Activated CD4-positive, alpha-beta T cell treated with anti-CD3 and anti-CD28 coated beads, Interleukin-2, amount 50 U/mL, for 4 hours (primary cell): ENCODE measurements around the gene IMPDH1.

Experiments used
- DNase-seq, 2 experiments: peaks; one replicate each; pipeline ENCODE4 v3.0.0-alpha.2; 2020

IMPDH1 gene

DNA sequence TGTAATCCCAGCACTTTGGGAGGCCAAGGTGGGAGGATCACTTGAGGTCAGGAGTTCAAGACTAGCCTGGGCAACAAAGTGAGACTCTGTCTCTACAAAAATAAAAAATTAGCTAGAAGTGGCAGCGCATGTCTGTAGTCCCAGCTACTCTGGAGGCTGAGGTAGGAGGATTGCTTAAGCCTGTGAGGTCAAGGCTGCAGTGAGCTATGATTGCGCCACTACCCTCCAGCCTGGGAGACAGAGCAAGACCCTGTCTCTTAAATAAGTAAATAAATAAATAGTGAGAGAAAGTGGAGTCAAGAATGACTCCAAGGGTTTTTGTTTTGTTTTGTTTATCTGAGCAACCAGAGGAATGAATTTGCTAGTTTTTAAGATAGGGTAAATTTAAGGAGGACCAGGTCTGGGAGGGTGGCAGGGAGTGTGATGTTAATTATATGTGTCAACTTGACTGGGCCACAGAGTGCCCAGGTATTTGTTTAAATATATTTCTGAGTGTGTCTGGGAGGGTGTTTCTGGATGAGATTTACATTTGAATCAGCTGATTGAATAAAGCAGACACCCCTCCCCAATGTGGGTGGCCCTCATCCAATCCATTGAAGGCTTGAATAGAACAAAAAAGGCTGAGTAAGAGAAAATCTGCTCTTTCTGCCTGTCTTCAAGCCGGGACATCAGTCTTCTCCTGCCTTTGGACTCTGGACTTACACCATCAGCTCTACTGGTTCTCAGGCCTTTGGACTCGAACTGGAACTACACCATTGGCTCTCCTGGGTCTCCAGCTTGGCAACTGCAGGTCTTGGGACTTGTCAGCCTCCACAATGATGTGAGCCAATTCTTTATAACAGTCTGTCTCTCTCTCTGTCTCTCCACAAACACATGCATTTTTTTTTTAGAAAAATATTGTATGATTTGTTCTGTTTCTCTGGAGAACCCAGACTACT lies 23.5 kb downstream of the IMPDH1 start:
- no peak for DNase-seq

DNA sequence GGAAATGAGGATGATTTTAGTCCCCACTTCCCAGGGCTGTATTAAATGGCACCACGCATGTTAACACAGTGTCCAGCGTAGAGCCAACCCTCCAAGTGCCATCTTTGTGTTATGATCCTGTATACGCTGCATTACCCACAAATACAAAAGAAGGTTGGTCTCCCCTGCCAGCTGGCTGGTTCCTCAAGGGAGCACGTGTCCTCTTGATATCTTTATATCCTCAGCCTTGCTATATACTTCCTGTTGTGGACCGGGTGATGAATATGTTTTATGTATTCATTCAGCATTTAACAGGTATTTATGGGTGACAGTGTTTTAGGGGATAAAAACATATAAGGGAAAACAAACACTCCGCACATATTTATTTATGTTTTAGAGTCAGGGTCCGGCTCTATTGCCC lies 25.1 kb downstream of the IMPDH1 start:
- DNase-seq, result no peak

DNA sequence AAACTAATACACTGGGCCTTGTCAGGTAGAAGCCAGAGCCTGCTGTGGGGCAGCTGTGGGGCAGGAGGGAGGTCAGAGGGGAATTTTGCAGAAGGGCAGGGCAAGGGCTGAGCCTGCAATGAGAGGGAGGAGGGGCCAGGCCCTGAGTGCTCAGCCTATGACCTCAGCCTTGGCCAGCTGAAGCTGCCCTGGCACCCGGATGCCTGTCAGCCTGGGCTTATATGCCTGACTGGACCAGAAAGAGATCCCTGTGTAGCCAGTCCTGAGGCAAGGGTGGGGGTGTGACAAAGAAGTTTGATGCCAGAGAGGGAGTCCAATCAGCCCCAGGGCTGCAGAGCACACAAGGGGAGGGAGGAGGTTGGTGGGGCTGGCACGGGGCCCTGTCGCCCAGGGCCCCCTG lies 26.0 kb downstream of the IMPDH1 start:
- DNase-seq, result no peak

DNA sequence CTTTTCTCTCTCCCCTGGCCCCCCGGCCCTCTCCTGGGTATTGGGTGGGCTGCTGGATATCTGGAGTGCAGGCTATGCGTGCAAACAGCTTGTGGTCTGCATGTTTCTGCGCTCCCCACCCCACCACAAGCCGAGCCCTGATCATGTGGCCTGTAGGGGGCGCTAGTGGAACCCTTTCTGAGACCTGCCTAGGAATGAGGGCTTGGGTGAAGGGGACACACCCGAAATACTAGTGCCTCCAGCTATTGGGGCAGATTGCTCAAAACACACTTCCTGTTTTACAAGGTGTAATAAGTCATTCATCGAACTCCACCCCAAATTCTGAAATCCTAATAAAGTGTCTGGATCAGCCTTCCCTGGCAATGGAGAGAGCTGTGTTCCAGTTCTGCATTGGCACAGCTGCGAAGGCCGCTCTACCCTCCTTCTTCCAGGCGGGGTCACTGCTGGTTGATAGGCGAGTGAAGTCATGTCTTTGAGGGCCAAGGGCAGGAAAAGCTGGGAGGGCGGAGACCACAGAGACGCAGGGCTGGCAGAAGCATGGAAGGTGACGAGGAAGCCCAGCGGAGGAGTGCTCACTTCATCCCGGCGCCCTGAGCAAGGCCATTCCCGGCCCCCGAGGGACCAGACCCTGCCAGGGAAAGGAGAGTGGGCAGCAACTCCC lies 28.5 kb downstream of the IMPDH1 start:
- peak in 1 of 2 experiments; percentile 26 for DNase-seq

DNA sequence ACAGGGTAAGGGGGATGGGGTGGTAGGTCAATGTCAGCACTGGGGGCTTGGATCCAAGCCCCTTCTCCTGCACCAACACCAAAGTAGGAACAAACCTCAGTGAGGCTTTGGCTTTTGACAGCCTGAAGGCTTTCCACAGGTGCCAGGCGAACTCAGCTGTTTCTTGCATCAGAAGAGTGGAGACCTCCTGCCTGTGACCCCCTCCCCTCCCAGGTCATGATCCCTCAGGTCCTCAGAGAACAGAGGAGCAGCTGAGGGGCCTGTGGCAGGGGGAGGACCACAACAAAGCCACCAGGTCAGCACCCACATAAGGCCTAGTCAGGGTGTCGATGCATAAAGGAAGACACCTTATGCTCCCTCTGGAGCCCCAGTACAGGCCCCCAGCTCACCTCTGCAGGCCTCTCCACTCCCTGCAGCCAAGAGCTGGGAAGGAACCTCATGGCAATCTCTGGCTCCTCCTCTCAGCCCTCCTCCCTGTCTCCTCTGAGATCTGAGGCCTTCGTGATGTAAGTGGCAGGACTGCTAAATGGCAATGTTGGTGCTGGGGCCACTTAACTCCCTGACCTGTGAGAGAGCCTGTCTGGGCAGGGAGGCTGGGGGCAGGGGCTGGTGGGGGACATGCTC lies 29.2 kb downstream of the IMPDH1 start:
- DNase-seq, result no peak

DNA sequence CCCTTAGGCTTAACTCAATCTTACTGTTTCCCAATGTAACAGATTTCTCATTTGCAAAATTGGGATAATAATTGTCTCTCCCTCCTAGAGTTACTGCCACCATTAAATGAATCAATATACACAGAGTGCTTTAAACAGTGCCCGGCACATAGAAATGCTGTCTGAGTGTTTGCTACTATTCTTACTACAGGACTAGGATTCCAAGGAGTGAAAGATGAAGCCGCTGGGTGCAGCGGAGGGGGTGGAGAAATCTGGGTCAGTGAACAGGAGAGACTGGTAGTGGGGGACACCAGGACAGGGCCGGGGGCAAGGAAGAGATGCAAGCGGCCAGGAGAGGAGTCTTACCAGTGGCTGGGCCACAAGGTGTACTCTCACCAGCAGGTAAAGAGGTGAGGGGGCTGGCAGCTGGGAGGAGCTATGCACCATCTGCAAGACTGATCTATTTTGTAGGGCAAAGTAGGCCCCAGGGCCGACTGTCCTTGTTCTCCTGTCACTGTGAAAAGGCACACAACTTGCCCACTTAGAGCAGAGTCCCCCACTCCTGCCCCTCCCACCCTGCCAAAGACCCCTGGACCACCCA lies 29.8 kb downstream of the IMPDH1 start:
- no peak for DNase-seq

DNA sequence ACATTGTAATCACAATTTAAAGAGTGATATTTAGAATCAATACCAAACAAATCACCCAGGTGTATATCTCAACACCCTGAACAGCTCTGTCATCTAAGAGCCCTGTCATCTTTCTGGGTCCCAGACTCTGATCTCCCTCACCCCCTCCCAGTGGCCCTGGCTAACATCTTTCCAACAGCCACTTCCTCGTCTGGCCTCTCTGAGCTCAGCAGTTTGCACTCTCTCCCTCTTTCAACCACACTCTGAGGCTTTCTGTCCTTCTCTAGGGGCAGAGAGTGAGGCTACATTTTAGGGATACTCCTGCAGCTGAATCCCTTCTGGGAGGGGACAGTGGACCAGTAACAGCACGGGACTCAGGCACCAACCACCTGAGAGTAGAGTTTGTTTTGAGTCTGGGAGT lies 31.1 kb downstream of the IMPDH1 start:
- DNase-seq, result no peak

DNA sequence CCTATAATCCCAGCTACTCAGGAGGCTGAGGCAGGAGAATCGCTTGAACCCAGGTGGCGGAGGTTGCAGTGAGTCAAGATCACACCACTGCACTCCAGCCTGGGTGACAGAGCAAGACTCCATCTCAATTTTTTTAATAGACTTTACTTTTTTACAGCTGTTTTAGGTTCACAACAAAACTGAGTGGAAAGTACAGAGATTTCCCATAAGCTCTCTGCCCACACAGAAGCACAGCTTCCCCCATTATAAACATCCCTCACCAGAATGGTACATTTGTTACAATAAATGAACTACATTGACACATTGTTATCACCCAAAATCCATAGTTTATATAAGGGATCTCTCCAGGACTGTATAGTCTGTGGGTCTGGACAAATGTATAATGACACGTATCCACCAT lies 33.7 kb downstream of the IMPDH1 start:
- no peak for DNase-seq

DNA sequence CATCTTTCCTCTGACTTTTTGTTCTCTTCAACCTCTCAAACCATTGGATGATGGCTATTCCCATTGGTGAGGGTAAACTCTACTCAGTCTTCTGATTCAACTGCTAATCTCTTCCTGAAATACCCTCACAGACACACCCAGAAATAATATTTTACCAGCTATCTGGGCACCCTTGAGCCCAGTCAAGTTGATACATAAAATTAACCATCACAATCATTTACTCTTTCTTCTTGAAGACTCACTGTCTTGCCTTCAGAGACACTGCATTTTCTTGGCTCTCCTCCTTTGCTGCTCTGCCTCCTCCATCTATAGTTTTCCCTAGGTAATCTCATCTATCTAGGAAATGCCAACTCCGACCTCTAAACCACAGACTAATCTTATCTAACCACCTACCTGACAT lies 35.7 kb downstream of the IMPDH1 start:
- DNase-seq, result no peak

DNA sequence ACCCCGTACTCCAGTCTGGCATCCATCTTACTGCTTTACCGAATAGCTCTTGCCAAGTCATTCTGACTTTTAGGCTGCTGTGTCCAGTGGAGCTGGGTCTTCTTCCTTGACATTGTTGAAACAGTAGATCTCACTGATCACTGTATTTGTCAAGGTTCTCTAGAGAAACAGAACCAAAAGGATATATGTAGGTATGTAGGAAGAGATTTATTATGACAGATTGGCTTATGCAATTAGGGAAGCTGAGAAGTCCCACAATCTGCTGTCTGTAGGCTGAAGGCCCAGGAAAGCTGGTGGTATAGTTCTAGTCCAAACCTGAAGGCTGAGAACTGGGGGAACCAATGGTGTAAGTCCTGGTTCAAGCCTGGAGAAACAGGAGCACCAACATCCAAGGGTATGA lies 36.2 kb downstream of the IMPDH1 start:
- no peak for DNase-seq

DNA sequence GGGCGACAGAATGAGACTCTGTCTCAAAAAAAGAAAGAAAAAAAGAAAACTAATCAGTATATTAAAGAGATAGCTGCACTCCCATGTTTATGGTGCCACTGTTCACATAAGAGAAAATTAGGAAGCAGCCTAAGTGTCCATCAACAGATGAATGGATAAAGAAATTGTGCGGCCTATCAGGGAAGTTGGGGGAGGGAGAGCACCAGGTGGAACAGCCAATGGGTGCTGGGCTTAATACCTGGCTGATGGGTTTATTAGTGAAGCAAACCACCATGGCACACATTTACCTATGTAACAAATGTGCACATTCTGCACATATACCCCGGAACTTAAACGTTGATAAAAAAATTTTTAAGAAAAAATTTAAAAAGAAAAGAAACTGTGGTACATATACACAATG lies 39.3 kb downstream of the IMPDH1 start:
- DNase-seq, result no peak

DNA sequence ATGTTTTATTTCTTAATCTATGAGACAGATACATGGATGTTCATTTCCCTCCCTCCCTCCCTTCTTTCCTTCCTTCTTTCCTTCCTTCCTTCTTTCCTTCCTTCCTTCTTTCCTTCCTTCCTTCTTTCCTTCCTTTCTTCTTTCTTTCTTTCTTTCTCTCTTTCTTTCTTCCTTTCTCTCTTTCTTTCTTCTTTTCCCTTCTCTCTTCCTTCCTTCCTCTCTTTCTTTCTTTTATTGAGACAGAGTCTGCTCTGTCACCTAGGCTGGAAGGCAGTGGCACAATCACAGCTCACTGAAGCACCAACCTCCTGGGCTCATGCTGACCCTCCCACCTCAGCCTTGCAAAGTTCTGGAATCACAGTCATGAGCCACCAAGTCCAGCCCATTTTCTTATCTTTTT lies 42.8 kb downstream of the IMPDH1 start:
- DNase-seq, result no peak

DNA sequence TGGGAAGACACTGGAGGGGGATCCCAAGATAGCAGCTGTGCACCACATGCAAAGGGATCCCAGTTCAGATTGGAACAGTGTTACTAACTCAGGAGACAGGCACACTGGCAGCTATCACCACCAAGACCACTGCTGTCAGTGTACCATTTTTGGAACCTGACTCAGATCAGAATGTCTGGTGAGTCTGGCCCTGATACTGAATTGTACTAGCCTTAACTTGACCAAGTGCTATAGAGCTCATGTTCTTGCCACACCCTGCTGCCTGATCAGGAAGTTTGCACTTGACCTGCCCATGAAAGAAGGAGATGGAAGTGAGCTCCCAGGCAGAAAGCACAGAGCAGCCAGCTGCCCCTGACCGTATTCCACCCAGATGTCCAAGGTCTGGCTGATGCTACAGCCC lies 43.5 kb downstream of the IMPDH1 start:
- no peak for DNase-seq

DNA sequence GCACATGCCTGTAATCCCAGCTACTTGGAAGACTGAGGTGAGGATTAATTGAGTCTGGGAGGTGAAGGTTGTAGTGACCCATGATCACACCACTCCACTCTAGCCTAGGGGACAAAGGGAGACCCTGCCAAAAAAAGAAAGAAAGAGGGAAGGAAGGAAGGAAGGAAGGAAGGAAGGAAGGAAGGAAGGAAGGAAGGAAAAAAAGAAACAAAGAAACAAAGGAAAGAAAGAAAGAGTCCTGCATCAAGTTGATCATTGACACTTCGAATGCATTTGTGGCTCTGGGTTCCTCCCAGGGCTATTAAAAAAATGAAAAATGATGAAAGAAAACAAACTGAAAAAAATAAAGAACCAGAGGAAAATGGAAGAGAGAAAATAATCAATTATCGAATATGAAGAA lies 44.4 kb downstream of the IMPDH1 start:
- no peak for DNase-seq

DNA sequence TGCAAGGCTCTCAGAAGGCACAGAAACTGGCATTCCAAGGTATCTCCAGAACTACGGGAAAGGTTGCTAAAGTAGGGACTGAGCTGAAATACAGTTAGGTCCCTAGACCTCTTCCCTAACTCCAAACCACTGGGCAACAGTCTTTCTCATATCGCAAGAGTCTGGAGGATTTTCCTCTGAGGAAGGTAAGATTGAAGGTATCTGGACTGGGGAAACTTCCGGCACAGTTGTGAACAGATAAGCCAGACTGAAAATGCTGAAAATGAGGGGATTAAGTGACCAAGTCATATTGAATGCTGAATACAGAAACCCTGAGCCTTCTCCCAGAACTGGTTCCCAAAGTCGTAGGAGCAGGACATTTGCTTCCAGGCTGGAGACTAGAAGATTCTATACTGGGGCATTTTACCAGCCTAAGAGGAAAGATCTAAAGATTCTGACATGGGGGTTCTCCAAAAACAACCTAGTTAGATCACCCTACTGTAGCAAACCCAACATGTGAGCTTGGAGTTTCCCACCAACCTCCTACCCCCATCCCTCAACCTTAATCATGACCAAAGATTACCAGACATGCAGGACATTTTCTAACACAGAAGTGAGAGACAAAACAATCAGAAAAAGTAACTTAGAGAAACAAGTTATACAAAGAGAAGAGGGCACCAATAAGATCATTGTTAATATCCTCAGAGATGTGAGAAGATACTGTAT lies 45.5 kb downstream of the IMPDH1 start:
- no peak for DNase-seq

DNA sequence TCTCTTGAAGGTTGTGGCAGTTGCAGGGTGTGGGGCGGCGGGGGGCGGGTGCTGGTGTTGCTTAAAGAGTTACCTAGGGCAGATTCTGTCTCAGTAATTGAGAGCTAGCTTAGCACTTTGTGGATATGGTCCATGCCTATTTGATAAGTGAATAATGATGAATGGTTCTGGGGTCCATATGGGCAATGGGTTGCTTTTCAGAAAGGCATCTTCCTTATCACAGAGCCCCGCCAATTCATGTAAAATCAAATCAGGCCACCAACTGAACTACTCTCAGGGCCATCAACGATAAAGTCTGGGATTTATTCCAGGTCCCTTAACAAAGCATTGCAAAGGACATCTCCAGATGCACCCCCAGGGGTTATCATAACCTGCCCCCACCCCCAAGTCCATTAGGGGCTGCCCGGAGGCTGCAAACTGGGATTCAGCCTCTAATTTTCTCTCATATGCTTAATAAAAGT lies 46.5 kb downstream of the IMPDH1 start:
- DNase-seq, result no peak

DNA sequence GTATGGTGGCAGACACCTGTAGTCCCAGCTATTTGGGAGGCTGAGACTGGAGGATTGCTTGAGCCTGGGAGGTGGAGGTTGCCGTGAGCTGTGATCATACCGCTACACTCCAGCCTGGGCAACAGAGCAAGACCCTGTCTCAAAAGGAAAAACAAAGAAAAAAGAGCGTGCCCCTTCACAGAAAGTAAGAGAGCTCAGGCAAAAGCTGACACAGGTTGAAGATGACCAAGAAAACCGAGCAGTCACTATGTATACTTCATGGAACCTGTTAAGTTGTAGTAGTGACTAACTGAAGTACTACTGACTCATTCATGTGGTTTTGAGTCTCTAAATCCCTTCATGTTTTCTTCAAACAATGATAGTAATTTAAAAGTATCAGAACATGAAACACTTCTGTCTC lies 47.1 kb downstream of the IMPDH1 start:
- DNase-seq, result no peak

DNA sequence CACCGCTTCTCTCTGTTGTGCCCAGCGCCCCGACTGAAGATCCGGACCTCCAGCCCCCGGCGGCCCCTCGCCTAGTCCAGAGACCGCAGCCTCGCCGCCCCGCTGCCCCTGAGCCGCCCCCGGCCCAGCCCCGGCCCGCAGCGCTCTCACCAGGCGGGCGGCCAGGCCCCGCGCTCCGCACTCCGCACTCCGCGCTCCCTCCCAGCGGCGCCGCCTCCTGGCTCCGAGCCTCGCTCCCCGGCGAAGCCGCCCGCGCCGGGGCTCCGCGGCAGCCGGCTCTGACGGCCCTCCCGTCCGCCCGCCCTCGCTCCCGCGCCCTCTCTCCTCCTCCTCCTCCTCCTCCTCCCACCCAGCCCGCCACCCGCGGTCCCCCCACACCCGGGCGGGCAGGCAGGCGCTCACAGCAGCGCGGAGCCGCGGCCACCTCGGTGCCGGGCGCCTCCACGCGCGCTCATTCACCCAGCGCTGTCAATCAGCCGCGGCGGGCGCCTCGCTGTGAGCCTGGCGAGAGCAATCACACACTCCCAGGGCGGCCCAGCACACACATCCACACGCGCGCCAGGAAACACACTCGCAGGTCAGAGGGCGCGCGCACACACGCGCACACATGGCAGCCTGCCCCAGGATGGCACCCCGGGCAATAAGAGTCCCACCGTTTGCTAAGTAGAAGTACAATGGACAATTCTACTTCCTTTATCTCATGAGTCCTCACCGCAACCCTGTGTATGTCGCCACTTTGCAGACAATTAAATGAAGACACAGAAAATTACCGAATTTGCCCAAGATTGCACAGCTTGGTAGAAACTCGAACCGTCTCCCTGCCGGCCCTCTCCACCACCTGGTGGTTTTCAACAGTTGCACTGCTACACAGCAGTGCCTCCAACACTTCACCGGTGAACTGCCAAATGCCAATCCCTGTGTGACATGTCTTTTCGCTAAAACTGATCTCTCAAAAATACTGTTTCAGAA lies 48.1 kb downstream of the IMPDH1 start, which contains the start of gene PRRT4:
Gene PRRT4, minus strand, starts transcription at position 280 of the 969 bp plus-strand sequence.
- DNase-seq, result peak; percentile 47 to 48

DNA sequence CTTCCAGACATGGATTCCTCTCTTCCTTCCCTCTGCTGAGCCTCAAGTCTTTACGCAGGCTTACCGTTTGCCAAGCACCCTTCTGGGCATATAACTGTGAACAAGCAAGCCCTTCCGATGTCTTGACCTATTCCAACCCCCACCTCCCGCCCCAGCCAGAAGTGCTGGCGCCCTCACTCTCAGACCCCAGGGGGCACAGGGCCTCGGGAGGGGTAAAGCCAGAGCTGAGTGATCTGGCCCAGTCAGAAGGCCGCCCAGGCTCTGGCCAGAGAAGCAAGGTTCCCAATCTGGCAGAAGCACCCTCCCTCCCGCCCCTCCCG lies 49.5 kb downstream of the IMPDH1 start:
- DNase-seq, result no peak

DNA sequence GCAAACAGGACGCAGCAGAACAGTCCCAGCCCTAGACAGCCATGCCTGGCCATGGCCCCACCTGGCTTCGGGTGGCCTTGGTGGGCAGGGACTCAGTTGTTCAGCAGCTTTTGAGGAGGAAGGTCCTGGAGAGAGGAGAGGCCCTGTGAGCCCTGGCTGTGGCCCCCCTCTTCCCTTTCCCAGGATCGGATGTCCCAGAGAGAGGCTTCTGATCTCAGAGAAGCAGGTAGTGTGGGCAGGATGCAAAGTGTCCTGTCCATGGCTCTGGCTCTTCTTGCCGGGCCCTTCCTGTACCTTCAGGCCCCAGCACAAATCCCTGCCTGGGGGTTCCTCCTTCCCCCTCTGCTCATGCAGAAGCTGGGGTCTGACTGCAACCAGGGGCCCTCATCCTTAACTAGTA lies 49.8 kb downstream of the IMPDH1 start:
- no peak for DNase-seq

DNA sequence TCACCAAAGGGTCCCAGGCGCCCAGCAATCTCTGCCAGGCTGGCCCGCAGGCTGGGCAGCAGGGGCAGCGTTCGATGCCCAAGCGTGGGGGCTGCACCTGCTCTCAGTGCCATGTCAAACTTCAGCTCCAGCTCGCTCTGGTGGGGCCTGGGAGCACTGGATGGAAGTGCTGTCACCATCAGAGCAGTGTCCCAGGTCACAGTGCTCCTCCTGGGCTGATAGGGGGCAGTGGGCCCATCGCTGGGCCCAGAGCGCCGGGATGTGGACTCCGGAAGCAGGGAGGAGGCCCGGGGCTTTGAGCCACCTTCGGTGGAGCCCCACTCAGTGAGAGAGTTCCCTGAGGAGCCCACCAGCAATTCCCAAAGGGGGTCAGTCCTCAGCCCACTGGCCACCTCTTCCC lies 50.4 kb downstream of the IMPDH1 start:
- no peak for DNase-seq

DNA sequence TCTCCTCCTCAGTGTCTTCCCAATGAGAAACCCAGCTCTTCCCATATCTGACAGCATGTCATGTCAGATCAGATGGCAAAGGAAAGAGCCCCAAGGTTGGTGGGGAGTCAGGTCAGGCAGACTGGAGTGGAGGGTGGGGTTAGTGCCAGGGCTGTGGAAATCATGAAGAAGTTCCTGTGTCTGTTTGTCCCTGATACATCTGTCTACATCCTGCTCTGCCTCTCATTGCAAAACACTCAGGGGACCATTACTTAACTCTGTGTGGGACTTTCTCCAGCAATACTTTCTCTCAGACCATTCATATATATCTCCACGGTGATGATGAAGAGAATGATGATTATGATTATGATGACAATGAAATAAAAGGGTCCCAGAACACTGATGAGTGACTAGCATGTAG lies 51.5 kb downstream of the IMPDH1 start:
- no peak for DNase-seq
